Karpas-422 (cell line): Measurements from ENCODE around the gene NEDD4L. TPM values are rescaled to one million over a fixed set of nuclear protein-coding genes. Genes with fewer than 3 reads are reported as not detected.

Experiments
- DNase-seq: peaks from one replicate; pipeline ENCODE4 v3.0.0-alpha.2; 2015
- H2AFZ ChIP-seq: fragments of 200-600 bp; sonication (generic); 2 replicates; pipeline ENCODE4 v1.6.1; 2014; ENCODE audit warnings: antibody characterized with exemption, low read length, mixed read lengths
- H3K27ac ChIP-seq: fragments of 200-600 bp; sonication (generic); 2 replicates; pipeline ENCODE4 v1.5.1; 2014; ENCODE audit warnings: mild to moderate bottlenecking, low read length, moderate library complexity
- H3K27me3 ChIP-seq: fragments of 200-600 bp; sonication (generic); 2 replicates; pipeline ENCODE4 v1.6.1; 2014; ENCODE audit warnings: low read length, mixed read lengths
- H3K36me3 ChIP-seq: fragments of 200-600 bp; sonication (generic); 2 replicates; pipeline ENCODE4 v1.6.1; 2014; ENCODE audit warnings: low read length, mixed read lengths; ENCODE audit not compliant: insufficient read depth
- H3K4me1 ChIP-seq: fragments of 200-600 bp; sonication (generic); 2 replicates; pipeline ENCODE4 v1.6.1; 2014; ENCODE audit warnings: mild to moderate bottlenecking, low read length, mixed read lengths
- H3K4me2 ChIP-seq: fragments of 200-600 bp; sonication (generic); 2 replicates; pipeline ENCODE4 v1.6.1; 2014; ENCODE audit warnings: low read length, low read depth, mild to moderate bottlenecking; ENCODE audit not compliant: poor library complexity, severe bottlenecking
- H3K4me3 ChIP-seq: fragments of 200-600 bp; sonication (generic); 2 replicates; pipeline ENCODE4 v1.5.1; 2014; ENCODE audit warnings: mild to moderate bottlenecking, antibody characterized with exemption, low read length, mixed read lengths
- H3K79me2 ChIP-seq: fragments of 200-600 bp; sonication (generic); 2 replicates; pipeline ENCODE4 v1.6.1; 2014; ENCODE audit warnings: mild to moderate bottlenecking, low read length, mixed read lengths
- H3K9ac ChIP-seq: fragments of 200-600 bp; sonication (generic); 2 replicates; pipeline ENCODE4 v1.6.0; 2014; ENCODE audit warnings: low read length
- H3K9me2 ChIP-seq: fragments of 200-600 bp; sonication (generic), shearing (Covaris generic); replicated peaks from 2 replicates; pipeline ENCODE4 v1.6.0; 2014; ENCODE audit warnings: mild to moderate bottlenecking, low read length, moderate library complexity; ENCODE audit not compliant: insufficient read depth
- H3K9me3 ChIP-seq: fragments of 300-700, 200-600 bp; sonication (generic); 2 replicates; pipeline ENCODE4 v1.6.1; 2014; ENCODE audit warnings: low read length, mixed read lengths
- H4K20me1 ChIP-seq: fragments of 200-600 bp; sonication (generic); 2 replicates; pipeline ENCODE4 v1.6.1; 2014; ENCODE audit warnings: mild to moderate bottlenecking, antibody characterized with exemption, low read length, low read depth; ENCODE audit not compliant: insufficient read depth
- total RNA-seq: library from RNA; depleted of rRNA; stranded (reverse); fragments of >200 nt; shearing (Covaris generic); gene quantifications from 2 replicates; pipeline ENCODE4 v1.2.3, GENCODE V29; 2014; ENCODE audit warnings: low replicate concordance

Gene NEDD4L
- total RNA-seq, 1 experiment from 2014 or later = 17.1 TPM

DNA sequence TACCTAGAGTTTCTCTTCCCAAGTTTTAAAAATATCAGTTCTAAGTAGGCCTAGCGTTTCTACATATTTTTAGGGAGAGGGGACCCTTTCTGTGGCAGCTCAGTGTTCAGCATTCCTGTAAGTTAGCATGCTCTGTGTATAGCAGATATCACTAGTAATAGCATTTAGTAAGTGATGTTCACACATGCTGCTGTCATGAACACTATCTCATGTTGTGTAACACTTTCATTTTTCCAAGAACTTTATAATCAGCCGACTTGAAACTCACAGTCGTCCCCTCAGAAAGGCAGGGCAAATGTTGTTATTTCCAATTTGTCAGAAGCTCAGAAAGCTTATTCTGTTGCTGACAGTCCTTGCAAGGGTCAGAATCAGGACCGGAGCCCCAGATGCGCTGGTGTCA, 317.2 kb downstream of the NEDD4L start:
- Histone ChIP-seq H3K9me3 (no peaks in the 10 kb centered on the region), H3K4me3 (no peak overlapping the region), H3K9me2 (no peaks in the 10 kb centered on the region), H3K36me3 (no peaks in the 10 kb centered on the region), H3K27ac (no peak overlapping the region), H2AFZ (no peak overlapping the region), H3K79me2 (no peaks in the 10 kb centered on the region), H3K4me1 (no peaks in the 10 kb centered on the region), H3K4me2 (no peak overlapping the region), H3K27me3 (no peaks in the 10 kb centered on the region), H3K9ac (no peak overlapping the region), H4K20me1 (no peaks in the 10 kb centered on the region)
- DNase-seq = no peak

DNA sequence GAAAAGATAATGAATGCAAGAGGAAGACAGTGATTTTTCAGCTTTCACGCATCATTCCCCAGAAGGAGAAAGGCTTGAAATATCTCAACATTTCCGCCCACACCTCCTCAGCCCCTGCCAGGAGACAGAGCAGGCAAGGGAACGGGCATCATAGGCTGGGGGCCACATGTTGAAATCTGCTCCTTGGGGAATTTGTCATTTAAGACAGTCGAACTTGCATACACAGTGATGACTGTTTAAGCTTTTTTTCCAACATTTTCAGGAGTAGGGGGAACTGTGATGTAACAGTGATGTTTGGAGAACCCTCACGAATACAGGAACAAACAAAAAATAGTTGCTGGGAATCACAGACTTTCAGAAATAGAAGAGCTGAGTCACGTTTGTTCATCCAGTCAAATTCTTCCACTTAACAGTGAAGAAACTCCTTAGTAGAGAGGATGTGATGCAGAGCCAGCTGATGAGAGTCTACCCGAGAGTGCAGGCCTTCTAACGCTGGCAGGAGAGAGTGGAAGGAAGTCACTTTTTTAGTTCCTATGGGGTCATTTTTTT, 318.1 kb downstream of the NEDD4L start:
- no peaks in the 10 kb centered on the region for H3K9me2 ChIP-seq
- H3K36me3 ChIP-seq = no peaks in the 10 kb centered on the region
- no peak overlapping the region for H3K4me2 ChIP-seq
- H3K9me3 ChIP-seq = no peaks in the 10 kb centered on the region
- no peak overlapping the region for H3K9ac ChIP-seq
- H3K79me2 ChIP-seq = no peaks in the 10 kb centered on the region
- no peak overlapping the region for H3K4me3 ChIP-seq
- no peaks in the 10 kb centered on the region for H3K27me3 ChIP-seq
- no peaks in the 10 kb centered on the region for H4K20me1 ChIP-seq
- H3K4me1 ChIP-seq = no peaks in the 10 kb centered on the region
- no peak for DNase-seq
- no peak overlapping the region for H2AFZ ChIP-seq
- no peak overlapping the region for H3K27ac ChIP-seq

DNA sequence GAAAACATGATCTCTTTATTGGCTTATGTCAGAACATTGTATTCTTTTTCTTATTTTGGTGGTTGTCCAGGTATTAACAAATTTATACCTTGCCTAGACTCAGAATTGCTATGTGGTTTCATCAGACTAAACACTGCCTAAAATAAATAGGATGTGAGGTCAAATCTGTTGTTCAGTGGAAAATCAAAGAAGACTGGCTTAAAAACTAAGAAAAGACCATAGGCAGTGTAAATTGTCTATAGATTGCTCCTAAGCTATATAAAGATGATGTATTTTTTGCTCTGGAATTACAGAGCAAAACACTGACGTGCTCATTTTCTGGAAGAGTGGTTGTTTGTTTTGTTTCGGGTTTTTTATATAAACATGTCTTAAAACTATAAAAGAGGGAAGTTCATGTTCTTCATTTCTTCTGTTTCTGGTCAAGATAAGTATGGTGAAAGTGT, 318.8 kb downstream of the NEDD4L start:
- no peaks in the 10 kb centered on the region for H3K36me3 ChIP-seq
- H3K9me3 ChIP-seq = no peaks in the 10 kb centered on the region
- DNase-seq = no peak
- no peaks in the 10 kb centered on the region for H3K27me3 ChIP-seq
- H3K9me2 ChIP-seq = no peaks in the 10 kb centered on the region
- no peak overlapping the region for H2AFZ ChIP-seq
- no peak overlapping the region for H3K27ac ChIP-seq
- H3K4me3 ChIP-seq = no peak overlapping the region
- no peak overlapping the region for H3K9ac ChIP-seq
- H3K79me2 ChIP-seq = no peaks in the 10 kb centered on the region
- H3K4me2 ChIP-seq = no peak overlapping the region
- no peaks in the 10 kb centered on the region for H3K4me1 ChIP-seq
- H4K20me1 ChIP-seq = no peaks in the 10 kb centered on the region

DNA sequence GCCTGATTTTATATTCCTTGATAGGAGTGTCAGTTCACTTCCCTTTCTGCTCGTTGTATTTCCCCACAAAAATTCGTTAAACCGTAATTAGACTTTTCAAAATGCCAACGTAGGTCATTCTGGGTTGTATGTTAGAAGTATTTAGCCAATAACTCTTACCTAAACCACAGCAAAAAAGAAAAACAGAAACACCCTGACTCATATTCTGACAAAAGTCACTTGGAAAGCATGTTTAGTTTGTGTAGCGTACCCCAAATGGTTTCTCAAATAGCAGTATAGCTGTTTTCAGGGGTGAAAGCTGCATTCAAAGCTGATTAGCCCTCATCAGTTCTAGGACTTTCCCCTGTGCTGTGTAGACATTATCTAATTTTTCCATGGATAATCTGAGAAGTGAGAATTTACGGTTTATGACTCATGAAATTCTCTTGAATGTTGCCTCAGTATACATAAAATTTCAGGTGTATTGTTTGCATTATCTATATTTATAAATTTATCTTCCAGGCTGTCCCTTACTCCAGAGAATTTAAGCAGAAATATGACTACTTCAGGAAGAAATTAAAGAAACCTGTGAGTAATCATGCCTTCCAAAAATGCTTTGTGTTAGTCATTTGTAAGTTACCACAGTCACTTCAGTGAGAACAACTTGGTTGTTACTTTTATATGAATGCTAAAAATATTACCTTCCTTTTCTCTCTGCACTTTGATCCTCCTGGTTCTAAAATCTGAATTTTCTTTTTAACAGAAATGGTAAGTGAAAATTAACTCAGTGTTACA, 319.9 kb downstream of the NEDD4L start:
- H3K9me3 ChIP-seq = no peaks in the 10 kb centered on the region
- no peak overlapping the region for H3K27ac ChIP-seq
- no peaks in the 10 kb centered on the region for H3K9me2 ChIP-seq
- H3K4me1 ChIP-seq = no peaks in the 10 kb centered on the region
- H4K20me1 ChIP-seq = no peaks in the 10 kb centered on the region
- DNase-seq = no peak
- H3K27me3 ChIP-seq = no peaks in the 10 kb centered on the region
- H3K4me3 ChIP-seq = no peak overlapping the region
- no peak overlapping the region for H2AFZ ChIP-seq
- H3K9ac ChIP-seq = no peak overlapping the region
- H3K79me2 ChIP-seq = no peaks in the 10 kb centered on the region
- H3K4me2 ChIP-seq = no peak overlapping the region
- H3K36me3 ChIP-seq = no peaks in the 10 kb centered on the region

DNA sequence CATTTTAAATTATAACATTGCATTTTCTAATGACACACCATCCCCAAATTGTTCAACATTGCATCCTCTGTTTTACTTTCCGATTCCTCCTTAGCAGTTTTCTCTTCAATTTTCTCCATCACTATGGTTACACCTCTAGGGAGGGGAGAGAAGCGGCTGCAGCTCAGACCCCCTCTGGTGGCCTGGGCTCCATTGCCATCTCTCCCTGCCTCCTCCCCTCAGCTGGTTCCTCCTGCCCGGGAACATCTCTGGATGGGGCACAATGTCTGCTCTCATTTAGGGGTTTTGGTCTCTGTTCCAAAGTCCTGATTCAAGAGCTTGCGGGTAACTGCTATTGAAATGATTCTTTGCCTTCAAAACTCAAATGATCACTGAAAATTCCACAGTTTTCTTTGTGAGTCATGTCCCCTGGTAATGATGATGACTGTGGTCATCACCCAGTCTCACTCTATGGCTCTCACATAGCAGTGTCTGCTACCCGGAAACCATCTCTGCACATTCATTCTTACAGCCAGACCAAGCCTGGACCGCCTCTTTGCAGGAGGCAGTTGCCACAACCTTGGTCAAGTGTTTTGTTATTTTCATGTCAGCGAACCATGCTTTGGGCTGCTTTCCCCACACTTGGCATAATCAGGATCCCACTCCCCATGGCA, 321.0 kb downstream of the NEDD4L start:
- Histone ChIP-seq H2AFZ (no peak overlapping the region), H3K4me1 (no peaks in the 10 kb centered on the region), H3K4me2 (no peak overlapping the region)

DNA sequence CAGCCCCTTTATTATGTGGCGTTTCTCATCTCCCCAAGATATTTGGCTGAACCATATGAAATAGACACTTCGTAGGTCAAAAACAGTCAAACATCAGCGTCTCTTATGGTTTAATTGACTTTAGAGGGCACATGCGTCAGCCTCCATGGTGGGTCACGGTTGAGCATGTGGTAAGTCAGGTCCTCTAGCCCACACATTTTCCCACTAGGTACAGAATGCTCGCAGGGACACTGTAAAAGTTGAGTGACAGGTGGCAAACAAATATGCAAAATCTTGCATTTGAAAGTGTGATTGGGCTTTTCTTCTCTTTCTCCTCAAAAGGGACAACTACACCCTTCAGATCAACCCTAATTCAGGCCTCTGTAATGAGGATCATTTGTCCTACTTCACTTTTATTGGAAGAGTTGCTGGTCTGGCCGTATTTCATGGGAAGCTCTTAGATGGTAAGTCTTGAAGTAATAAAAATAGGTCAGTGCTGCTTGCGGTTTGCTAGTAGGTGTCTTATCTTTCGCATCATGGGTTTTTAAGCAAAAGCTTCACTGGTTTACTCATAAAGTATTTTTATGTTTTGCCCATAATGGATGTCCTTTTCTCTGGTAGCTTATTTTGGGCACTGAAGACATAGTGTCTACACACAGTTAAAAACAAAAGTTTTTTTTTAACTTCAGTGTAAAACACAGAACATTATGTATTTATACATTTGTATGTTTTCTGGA, 323.6 kb downstream of the NEDD4L start:
- DNase-seq = no peak
- Histone ChIP-seq H3K9me3 (no peaks in the 10 kb centered on the region), H3K9ac (no peak overlapping the region), H3K4me3 (no peak overlapping the region), H3K36me3 (no peaks in the 10 kb centered on the region), H3K4me1 (no peaks in the 10 kb centered on the region), H3K9me2 (no peaks in the 10 kb centered on the region), H3K27me3 (no peaks in the 10 kb centered on the region), H3K4me2 (no peak overlapping the region), H3K27ac (no peak overlapping the region), H4K20me1 (no peaks in the 10 kb centered on the region), H3K79me2 (no peaks in the 10 kb centered on the region), H2AFZ (no peak overlapping the region)

More for the DNA sequence above, 321.0 kb downstream of the NEDD4L start:
- DNase-seq = no peak
- no peaks in the 10 kb centered on the region for H3K27me3 ChIP-seq
- no peaks in the 10 kb centered on the region for H3K9me3 ChIP-seq
- no peaks in the 10 kb centered on the region for H3K36me3 ChIP-seq
- no peaks in the 10 kb centered on the region for H3K79me2 ChIP-seq
- no peak overlapping the region for H3K27ac ChIP-seq
- no peaks in the 10 kb centered on the region for H3K9me2 ChIP-seq
- no peaks in the 10 kb centered on the region for H4K20me1 ChIP-seq
- no peak overlapping the region for H3K9ac ChIP-seq
- no peak overlapping the region for H3K4me3 ChIP-seq

DNA sequence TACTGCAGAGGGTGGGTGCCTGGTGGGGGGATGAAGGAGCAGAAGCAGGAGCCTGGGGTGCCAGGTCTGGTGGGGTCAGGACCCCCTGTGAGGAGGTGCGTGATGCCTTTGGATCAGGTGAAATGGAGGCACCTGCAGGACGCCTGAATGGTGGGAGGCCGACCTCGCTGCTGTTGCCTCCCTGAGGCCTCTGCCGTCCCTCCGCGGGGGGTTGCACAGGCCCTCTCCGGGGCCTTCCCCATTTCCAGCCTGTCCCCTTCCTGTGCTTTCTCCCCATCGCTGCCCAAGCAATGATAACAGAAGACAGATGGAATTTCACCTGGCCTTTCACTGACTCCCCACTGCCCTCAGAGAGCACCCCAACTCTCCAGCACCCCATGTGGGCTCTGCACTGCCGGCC, 325.6 kb downstream of the NEDD4L start:
- no peak overlapping the region for H3K4me3 ChIP-seq
- H4K20me1 ChIP-seq = no peaks in the 10 kb centered on the region
- no peaks in the 10 kb centered on the region for H3K4me1 ChIP-seq
- H3K4me2 ChIP-seq = no peak overlapping the region
- H3K9ac ChIP-seq = no peak overlapping the region
- H3K27ac ChIP-seq = no peak overlapping the region
- no peaks in the 10 kb centered on the region for H3K79me2 ChIP-seq
- H3K36me3 ChIP-seq = no peaks in the 10 kb centered on the region
- H3K9me3 ChIP-seq = no peaks in the 10 kb centered on the region
- H3K9me2 ChIP-seq = no peaks in the 10 kb centered on the region
- H3K27me3 ChIP-seq = no peaks in the 10 kb centered on the region
- no peak overlapping the region for H2AFZ ChIP-seq
- DNase-seq = no peak

DNA sequence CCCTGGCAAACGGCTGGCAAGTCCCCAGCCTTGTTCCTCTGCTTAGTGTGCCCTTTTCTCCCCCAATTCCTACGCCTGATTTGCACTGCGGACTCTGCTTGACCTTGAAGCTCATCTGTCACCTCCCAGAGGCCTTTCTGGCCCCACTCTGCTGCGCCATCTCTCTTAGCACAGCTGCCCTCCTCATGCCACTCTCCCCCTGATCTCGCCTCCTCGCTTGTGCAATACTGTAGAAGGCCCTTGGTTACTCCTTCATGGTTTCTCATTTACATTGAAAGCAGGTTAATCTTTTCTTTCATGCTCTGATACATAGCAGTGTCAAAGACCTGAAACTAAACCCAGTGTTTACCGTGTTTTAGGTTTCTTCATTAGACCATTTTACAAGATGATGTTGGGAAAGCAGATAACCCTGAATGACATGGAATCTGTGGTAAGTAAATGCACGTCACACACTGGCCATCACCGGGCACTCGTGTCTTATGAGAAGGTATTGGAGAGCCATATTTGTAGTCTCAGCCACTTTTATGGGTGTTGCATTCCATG, 326.1 kb downstream of the NEDD4L start:
- H3K27ac ChIP-seq = no peak overlapping the region
- no peak overlapping the region for H3K9ac ChIP-seq
- H3K27me3 ChIP-seq = no peaks in the 10 kb centered on the region
- no peaks in the 10 kb centered on the region for H3K36me3 ChIP-seq
- no peaks in the 10 kb centered on the region for H3K9me3 ChIP-seq
- no peaks in the 10 kb centered on the region for H3K9me2 ChIP-seq
- H3K4me1 ChIP-seq = no peaks in the 10 kb centered on the region
- no peak overlapping the region for H3K4me2 ChIP-seq
- no peaks in the 10 kb centered on the region for H3K79me2 ChIP-seq
- DNase-seq = no peak
- H2AFZ ChIP-seq = no peak overlapping the region
- no peak overlapping the region for H3K4me3 ChIP-seq
- no peaks in the 10 kb centered on the region for H4K20me1 ChIP-seq
